ENCODE data around the gene SMC3. TPM values are rescaled to one million over a fixed set of nuclear protein-coding genes. Genes with fewer than 3 reads are reported as not detected.
"Not testable (repeated sequence)": the region's sequence is repeated elsewhere in the genome, so short reads cannot be mapped to it uniquely, and the experiment has no call there.

The SMC3 gene
- total RNA-seq, 2 experiments from 2014 or later: 69.7 to 71.2 TPM

- POLR2A ChIA-PET: interaction anchor here (1.0 to 1.7 kb wide), 4 partner anchors 9 to 303 kb away, joined by 3 to 7 read pairs (median 4); partner anchors contain the start of gene SMNDC1
- CTCF ChIA-PET: interaction anchor here (0.6 to 2.4 kb wide), 19 partner anchors 9 to 599 kb away, joined by 3 to 13 read pairs (median 5); no protein-coding TSS in a partner anchor
- Mint-ChIP-seq H3K36me3 (ENCODE audit: low read depth) (peaks cover 14% of the 10 kb centered on the region), H3K27ac (no peak overlapping the region), H3K9me3 (no peaks in the 10 kb centered on the region), H3K27me3 (no peaks in the 10 kb centered on the region), H3K4me1 (ENCODE audit: low read depth) (peaks cover 23% of the 10 kb centered on the region), H3K4me3 (no peak overlapping the region)
- no peak for TF ChIP-seq CTCF (IDR thresholded peaks at IDR 0.05)
- DNase-seq (no peak), ATAC-seq (no peak)
- intact Hi-C loops (cut with micrococcal nuclease): no loop called here
These were observed 40.6 kb downstream of the SMC3 start for GRCh38 chr10:110608087-110608486.

GRCh38 chr10:110609605-110610004 lies 42.1 kb downstream of the SMC3 start:
- Mint-ChIP-seq H3K9me3 (no peaks in the 10 kb centered on the region), H3K4me1 (ENCODE audit: low read depth) (peaks cover 38% of the 10 kb centered on the region), H3K36me3 (ENCODE audit: low read depth) (peaks cover 6% of the 10 kb centered on the region), H3K27me3 (no peaks in the 10 kb centered on the region), H3K4me3 (no peak overlapping the region), H3K27ac (no peak overlapping the region)
- ChIA-PET CTCF (interaction anchor here (0.7 to 2.4 kb wide), 8 partner anchors 13 to 270 kb away, joined by 3 to 12 read pairs (median 4); no protein-coding TSS in a partner anchor), POLR2A (interaction anchor here (1.0 to 1.7 kb wide), 2 partner anchors 13 to 34 kb away, joined by 3 read pairs; no protein-coding TSS in a partner anchor)
- intact Hi-C loops (cut with micrococcal nuclease): loop anchor here (5.0 to 10.0 kb wide), 4 partner anchors 138 to 375 kb away; partner anchors contain the start of gene PDCD4
- DNase-seq: no peak
- TF ChIP-seq CTCF (IDR thresholded peaks at IDR 0.05): no peak
- no peak for ATAC-seq

GRCh38 chr10:110610308-110610774 lies 42.8 kb downstream of the SMC3 start:
- Mint-ChIP-seq H3K4me3 (no peak overlapping the region), H3K36me3 (ENCODE audit: low read depth) (no peaks in the 10 kb centered on the region), H3K4me1 (ENCODE audit: low read depth) (peaks cover 46% of the 10 kb centered on the region), H3K27ac (no peak overlapping the region), H3K9me3 (no peaks in the 10 kb centered on the region), H3K27me3 (no peaks in the 10 kb centered on the region)
- ATAC-seq: peak; percentile 50
- ChIA-PET CTCF (interaction anchor here (0.6 to 6.9 kb wide), 55 partner anchors 8 to 1527 kb away, joined by 3 to 81 read pairs (median 4); partner anchors contain the start of genes ADRA2A, BBIP1 and SMNDC1), POLR2A (interaction anchor here (0.6 to 0.8 kb wide), 2 partner anchors 62 to 73 kb away, joined by 3 to 6 read pairs; no protein-coding TSS in a partner anchor)
- intact Hi-C loops (cut with micrococcal nuclease): loop anchor here (5.0 to 10.0 kb wide), 4 partner anchors 137 to 374 kb away; partner anchors contain the start of gene PDCD4
- DNase-seq: peak; percentile 62
- peak; percentile 89 for TF ChIP-seq CTCF (IDR thresholded peaks at IDR 0.05)

- H3K4me3 Mint-ChIP-seq; H3K9me3 Mint-ChIP-seq; ATAC-seq; H3K36me3 Mint-ChIP-seq (ENCODE audit: low read depth); DNase-seq; H3K27ac Mint-ChIP-seq; H3K27me3 Mint-ChIP-seq: not testable (repeated sequence)
- POLR2A ChIA-PET: interaction anchor here (0.6 to 0.8 kb wide), 2 partner anchors 61 to 73 kb away, joined by 3 to 6 read pairs; no protein-coding TSS in a partner anchor
- intact Hi-C loops (cut with micrococcal nuclease): loop anchor here (5.0 to 10.0 kb wide), 4 partner anchors 137 to 374 kb away; partner anchors contain the start of gene PDCD4
- H3K4me1 Mint-ChIP-seq (ENCODE audit: low read depth): peaks cover 50% of the 10 kb centered on the region
- CTCF ChIA-PET: interaction anchor here (0.6 to 6.9 kb wide), 56 partner anchors 8 to 1527 kb away, joined by 3 to 81 read pairs (median 4); partner anchors contain the start of genes ADRA2A, BBIP1 and SMNDC1
These were observed 43.3 kb downstream of the SMC3 start for GRCh38 chr10:110610781-110611180.

- intact Hi-C loops (cut with micrococcal nuclease): loop anchor here (2.0 to 10.0 kb wide), 5 partner anchors 61 to 373 kb away; partner anchors contain the start of gene PDCD4
- no peak for DNase-seq
- peak; percentile 15 for ATAC-seq
- H3K36me3 Mint-ChIP-seq (ENCODE audit: low read depth): no peaks in the 10 kb centered on the region
- peaks cover 59% of the 10 kb centered on the region for H3K4me1 Mint-ChIP-seq (ENCODE audit: low read depth)
- ChIA-PET POLR2A (interaction anchor here (0.8 kb wide), 1 partner anchor 305 kb away, joined by 4 read pairs; no protein-coding TSS in a partner anchor), CTCF (interaction anchor here (1.0 to 6.9 kb wide), 7 partner anchors 9 to 986 kb away, joined by 3 to 81 read pairs (median 6); no protein-coding TSS in a partner anchor)
- no peak overlapping the region for H3K4me3 Mint-ChIP-seq
- H3K9me3 Mint-ChIP-seq: no peaks in the 10 kb centered on the region
- no peaks in the 10 kb centered on the region for H3K27me3 Mint-ChIP-seq
- TF ChIP-seq CTCF (IDR thresholded peaks at IDR 0.05): no peak
- H3K27ac Mint-ChIP-seq: peak overlapping the region; percentile 62
These were observed 44.6 kb downstream of the SMC3 start for GRCh38 chr10:110612087-110612486.
